ENCODE measurements around the gene MARK1. TPM values are rescaled to one million over a fixed set of nuclear protein-coding genes. Genes with fewer than 3 reads are reported as not detected.

Gene MARK1
- total and polyA plus RNA-seq, 2 of the 4 experiments (the other 2 are of a cell fraction): not detected

GRCh38 chr1:220528679-220529501 is 954 bp downstream of the MARK1 start:
- H4K5ac ChIP-seq (ENCODE audit: low read depth, low read length): no peak overlapping the region
- H4K91ac ChIP-seq (ENCODE audit: insufficient read depth, low read depth, low read length): no peak overlapping the region
- H3K4ac ChIP-seq (ENCODE audit: low read depth, low read length): no peak overlapping the region
- H3K36me3 ChIP-seq (ENCODE audit: control insufficient read depth, insufficient read depth, low read length): no peaks in the 10 kb centered on the region
- intact Hi-C loops (cut with micrococcal nuclease): loop anchor here (10.0 kb wide), 3 partner anchors 224 to 314 kb away; no protein-coding TSS in a partner anchor
- H3K9me3 ChIP-seq (ENCODE audit: control insufficient read depth, insufficient read depth, low read length): no peaks in the 10 kb centered on the region; the same call in 1 of the 2 replicates
- H3K4me2 ChIP-seq (ENCODE audit: low read depth, low read length): peak overlapping the region; percentile 42; the same call in 1 of the 2 replicates
- peak overlapping the region; percentile 5 for H2AK9ac ChIP-seq (replicated peaks; ENCODE audit: low read depth, low read length, poor library complexity)
- no peak overlapping the region for H2BK120ac ChIP-seq (ENCODE audit: low read depth, low read length)
- CTCF ChIA-PET: no interaction called here
- no TSS peak for BruUV-seq (replicated peaks)
- 0% methylated on average over 24 of the region's 55 CpGs; no CpG with 5 or more reads in 1 of the 2 experiments for WGBS, 2 experiments (ENCODE audit: extremely low coverage in 2 of 2, insufficient read length in 1 of 2)
- H4K8ac ChIP-seq (ENCODE audit: low read depth in 2 of 2, low read length in 2 of 2): no peak overlapping the region
- ATAC-seq (ENCODE audit: low read depth): no peak; the same call in none of the 2 replicates
- no peak overlapping the region for H3K27ac ChIP-seq (ENCODE audit: insufficient read depth, low read length)
- no peak for TF ChIP-seq MXI1 (IDR thresholded peaks at IDR 0.05; ENCODE audit: borderline replicate concordance, low read depth, low read length)
- no peak for TF ChIP-seq MAZ (IDR thresholded peaks at IDR 0.05; ENCODE audit: borderline replicate concordance, low read depth, low read length)
- TF ChIP-seq CTCF (conservative IDR thresholded peaks at IDR 0.05; ENCODE audit: low read depth, low read length): no peak
- TF ChIP-seq FOS (IDR thresholded peaks at IDR 0.05; ENCODE audit: low read depth, low read length): no peak
- no peak for TF ChIP-seq POLR2A (IDR thresholded peaks at IDR 0.05; ENCODE audit: low read depth, low read length)
- TF ChIP-seq USF2 (IDR thresholded peaks at IDR 0.05; ENCODE audit: low read depth, low read length): no peak
- H2AK5ac ChIP-seq (ENCODE audit: low read depth, low read length): no peak overlapping the region
- peak overlapping the region; percentile 44 for H3K4me3 ChIP-seq (ENCODE audit: insufficient read depth, low read depth, low read length)
- peak overlapping the region; percentile 86 for H2AFZ ChIP-seq (replicated peaks; ENCODE audit: low read length, poor library complexity)
- dilution Hi-C loops (cut with HindIII; ENCODE audit: low sequenced_read_pairs, unreplicated experiment): no loop called here
- H3K14ac ChIP-seq (replicated peaks; ENCODE audit: low read depth, low read length): no peak overlapping the region
- H2BK15ac ChIP-seq (ENCODE audit: low read depth, low read length): no peak overlapping the region
- no peak overlapping the region for H3K56ac ChIP-seq (ENCODE audit: extremely low read depth, insufficient read depth, low read length)
- H3K9me1 ChIP-seq (ENCODE audit: insufficient read depth, low read length): no peaks in the 10 kb centered on the region
- no peak for DNase-seq
- POLR2A ChIA-PET (ENCODE audit: unreplicated experiment): no interaction called here
- H3K4me1 ChIP-seq (ENCODE audit: control insufficient read depth, insufficient read depth, low read length): peaks cover 2% of the 10 kb centered on the region; the same call in 1 of the 2 replicates
- H4K20me1 ChIP-seq (ENCODE audit: insufficient read depth, low read length): no peaks in the 10 kb centered on the region
- no peaks in the 10 kb centered on the region for H3K79me1 ChIP-seq (ENCODE audit: low read depth in 1 of 2, low read length in 2 of 2)
- H3K23ac ChIP-seq (ENCODE audit: low read depth, low read length): no peak overlapping the region
- in situ Hi-C loops (cut with MboI; ENCODE audit: low sequenced_read_pairs): no loop called here
- peaks cover 37% of the 10 kb centered on the region for H3K27me3 ChIP-seq (ENCODE audit: control insufficient read depth, insufficient read depth, low read length)
- H3K9ac ChIP-seq (ENCODE audit: low read depth, low read length): no peak overlapping the region
- H2BK5ac ChIP-seq (ENCODE audit: low read depth, low read length, poor library complexity, severe bottlenecking): no peak overlapping the region
- no peak overlapping the region for H2BK20ac ChIP-seq (ENCODE audit: low read depth, low read length)
- H3K18ac ChIP-seq (ENCODE audit: low read depth, low read length): no peak overlapping the region
